Fibroblast of the conjunctiva (primary cell): ENCODE measurements around the gene SHLD2.
"Not testable (repeated sequence)": the region's sequence is repeated elsewhere in the genome, so short reads cannot be mapped to it uniquely, and the experiment has no call there.

Experiments used
- DNase-seq: peaks from one replicate; pipeline ENCODE4 v3.0.0-alpha.2; 2010; ENCODE audit warnings: low read depth

SHLD2 gene

GRCh38 chr10:87094373-87095235, at the start of gene SHLD2, which contains the start of gene GLUD1:
SHLD2 (plus strand) TSS chr10:87095206; CDS start chr10:87151355, 56,149 bp downstream.
GLUD1 (minus strand) TSS chr10:87094843; CDS start chr10:87094769, 74 bp downstream.
- peak; percentile 89 for DNase-seq

GRCh38 chr10:87045434-87045938, 49.5 kb upstream of the SHLD2 start:
- DNase-seq = no peak

GRCh38 chr10:87053111-87053510, 41.9 kb upstream of the SHLD2 start:
- DNase-seq = no peak

- no peak for DNase-seq
Measured at GRCh38 chr10:87053577-87054181, 41.3 kb upstream of the SHLD2 start.

- DNase-seq = no peak
Measured at GRCh38 chr10:87054373-87055295, 40.4 kb upstream of the SHLD2 start.

GRCh38 chr10:87058171-87058570, 36.8 kb upstream of the SHLD2 start:
- DNase-seq = no peak

GRCh38 chr10:87059401-87059800, 35.6 kb upstream of the SHLD2 start:
- no peak for DNase-seq

GRCh38 chr10:87060280-87060928, 34.6 kb upstream of the SHLD2 start:
- DNase-seq = no peak

GRCh38 chr10:87064651-87065050, 30.4 kb upstream of the SHLD2 start:
- DNase-seq = no peak

GRCh38 chr10:87066178-87066577, 28.8 kb upstream of the SHLD2 start:
- DNase-seq = no peak

GRCh38 chr10:87066865-87067264, 28.1 kb upstream of the SHLD2 start:
- no peak for DNase-seq

- DNase-seq = no peak
Measured at GRCh38 chr10:87068281-87068680, 26.7 kb upstream of the SHLD2 start.

- no peak for DNase-seq
Measured at GRCh38 chr10:87072449-87072848, 22.6 kb upstream of the SHLD2 start.

GRCh38 chr10:87076421-87076820, 18.6 kb upstream of the SHLD2 start:
- not testable (repeated sequence) for DNase-seq

GRCh38 chr10:87079106-87079836, 15.7 kb upstream of the SHLD2 start:
- no peak for DNase-seq

- DNase-seq = not testable (repeated sequence)
Measured at GRCh38 chr10:87080621-87081020, 14.4 kb upstream of the SHLD2 start.

GRCh38 chr10:87081574-87081973, 13.4 kb upstream of the SHLD2 start:
- not testable (repeated sequence) for DNase-seq

- peak; percentile 51 for DNase-seq
Measured at GRCh38 chr10:87082219-87082618, 12.8 kb upstream of the SHLD2 start.

GRCh38 chr10:87083576-87084290, 11.3 kb upstream of the SHLD2 start:
- DNase-seq = peak; percentile 35

- peak; percentile 24 for DNase-seq
Measured at GRCh38 chr10:87084291-87084782, 10.7 kb upstream of the SHLD2 start.
